Activated T-helper 1 cell treated with anti-CD3 and anti-CD28 coated beads, Interleukin-12 subunit alpha, Interleukin-12 subunit beta, Interleukin-2, Interleukin-4 antibody, amounts not matched to agents 30 ng/mL and 10 ng/mL and 1 ng/mL, durations not matched to agents 14 hours and 24 hours and 36 hours (primary cell): ENCODE results near the gene FRMPD4. TPM values are rescaled to one million over a fixed set of nuclear protein-coding genes. Genes with fewer than 3 reads are reported as not detected.

Experiments used
- DNase-seq: peaks from one replicate; pipeline ENCODE4 v3.0.0; 2021; ENCODE audit warnings: low spot score
- H3K27ac Mint-ChIP-seq: one replicate; pipeline ENCODE4 v1.8.0; 2021; ENCODE audit warnings: mild to moderate bottlenecking, mixed read lengths
- H3K27me3 Mint-ChIP-seq: one replicate; pipeline ENCODE4 v1.8.0; 2022; ENCODE audit warnings: mild to moderate bottlenecking, moderate library complexity, mixed read lengths; ENCODE audit not compliant: insufficient read depth
- H3K36me3 Mint-ChIP-seq: one replicate; pipeline ENCODE4 v1.8.0; 2021; ENCODE audit warnings: low read depth, mixed read lengths
- H3K4me1 Mint-ChIP-seq: one replicate; pipeline ENCODE4 v1.8.0; 2021; ENCODE audit warnings: low read depth, mixed read lengths
- H3K4me3 Mint-ChIP-seq: one replicate; pipeline ENCODE4 v1.8.0; 2021; ENCODE audit warnings: mild to moderate bottlenecking, moderate library complexity, mixed read lengths
- H3K9me3 Mint-ChIP-seq: one replicate; pipeline ENCODE4 v1.8.0; 2021; ENCODE audit warnings: mixed read lengths
- intact Hi-C: fragments of 100-400 bp; cut with micrococcal nuclease; formaldehyde crosslinking; loops from one replicate; pipeline ENCODE4 v1.15.1; 2024
- total RNA-seq: library from RNA; stranded (reverse); gene quantifications from 2 replicates; pipeline ENCODE4 v1.2.3, GENCODE V29; 2022

The FRMPD4 gene
- total RNA-seq, 1 donor from 2014 or later, result not detected

DNA sequence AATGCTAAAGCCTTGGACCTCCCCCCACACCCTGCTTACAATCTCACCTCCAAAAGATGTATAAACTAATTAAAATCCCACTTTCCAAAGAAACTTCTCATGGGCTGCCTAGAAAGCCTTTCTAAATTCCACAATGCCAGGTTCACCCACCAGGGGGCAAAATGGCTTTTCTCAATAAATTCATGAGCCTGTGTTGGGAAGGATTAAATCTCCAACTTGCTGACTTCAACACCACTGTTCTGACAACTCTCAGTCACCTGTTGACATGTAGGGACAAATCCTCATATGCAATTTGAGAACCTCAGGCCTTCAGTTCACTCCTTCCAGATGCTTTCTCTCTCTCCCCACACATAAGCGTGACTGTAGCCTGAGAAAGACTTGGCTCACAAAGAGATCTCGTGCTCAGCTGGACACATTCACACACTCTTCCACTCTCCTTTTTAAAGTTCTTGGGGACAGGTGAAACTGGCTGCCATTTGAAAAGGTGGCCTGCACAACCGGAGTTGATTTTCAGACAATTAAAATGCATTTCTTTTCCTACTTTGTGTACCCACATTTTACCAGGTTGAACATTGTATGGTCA is 564.3 kb downstream of the FRMPD4 start:
- peaks cover 5% of the 10 kb centered on the region for H3K27me3 Mint-ChIP-seq
- DNase-seq, result no peak
- H3K9me3 Mint-ChIP-seq, result no peaks in the 10 kb centered on the region
- peaks cover 4% of the 10 kb centered on the region for H3K4me1 Mint-ChIP-seq
- H3K36me3 Mint-ChIP-seq, result no peaks in the 10 kb centered on the region
- no peak overlapping the region for H3K4me3 Mint-ChIP-seq
- H3K27ac Mint-ChIP-seq, result no peak overlapping the region
- intact Hi-C loops, result loop anchor here (1.0 kb wide), 2 partner anchors 69 to 199 kb away; no protein-coding TSS in a partner anchor

- Mint-ChIP-seq H3K9me3 (no peaks in the 10 kb centered on the region), H3K4me3 (no peak overlapping the region), H3K27ac (no peak overlapping the region), H3K27me3 (peaks cover 2% of the 10 kb centered on the region), H3K36me3 (no peaks in the 10 kb centered on the region), H3K4me1 (peaks cover 4% of the 10 kb centered on the region)
- intact Hi-C loops, result no loop called here
- DNase-seq, result no peak
Measured at GRCh38 chrX:12704706-12705105, 566.4 kb downstream of the FRMPD4 start.

DNA sequence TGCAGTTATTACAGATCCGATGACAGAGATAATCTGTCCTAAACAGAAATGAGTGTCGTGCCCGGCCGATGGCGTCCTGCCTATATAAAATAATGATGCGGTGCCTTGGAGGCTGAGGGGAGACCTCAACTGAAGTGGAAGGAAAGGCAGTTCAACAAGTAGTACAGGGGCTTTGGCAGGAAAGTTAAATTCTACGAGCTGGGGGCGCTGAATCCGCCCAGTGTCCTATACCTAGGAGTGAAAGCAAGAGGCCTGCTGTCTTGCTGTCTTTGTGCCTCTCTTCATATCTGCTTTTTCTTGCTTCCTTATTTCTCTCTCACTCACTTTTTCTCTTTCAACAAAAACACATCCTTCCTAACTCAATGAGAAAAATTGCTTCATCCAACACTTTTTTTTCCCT is 570.8 kb downstream of the FRMPD4 start:
- Mint-ChIP-seq H3K9me3 (no peaks in the 10 kb centered on the region), H3K4me3 (no peak overlapping the region), H3K36me3 (no peaks in the 10 kb centered on the region), H3K27me3 (no peaks in the 10 kb centered on the region), H3K27ac (no peak overlapping the region), H3K4me1 (no peaks in the 10 kb centered on the region)
- intact Hi-C loops, result no loop called here
- DNase-seq, result no peak

DNA sequence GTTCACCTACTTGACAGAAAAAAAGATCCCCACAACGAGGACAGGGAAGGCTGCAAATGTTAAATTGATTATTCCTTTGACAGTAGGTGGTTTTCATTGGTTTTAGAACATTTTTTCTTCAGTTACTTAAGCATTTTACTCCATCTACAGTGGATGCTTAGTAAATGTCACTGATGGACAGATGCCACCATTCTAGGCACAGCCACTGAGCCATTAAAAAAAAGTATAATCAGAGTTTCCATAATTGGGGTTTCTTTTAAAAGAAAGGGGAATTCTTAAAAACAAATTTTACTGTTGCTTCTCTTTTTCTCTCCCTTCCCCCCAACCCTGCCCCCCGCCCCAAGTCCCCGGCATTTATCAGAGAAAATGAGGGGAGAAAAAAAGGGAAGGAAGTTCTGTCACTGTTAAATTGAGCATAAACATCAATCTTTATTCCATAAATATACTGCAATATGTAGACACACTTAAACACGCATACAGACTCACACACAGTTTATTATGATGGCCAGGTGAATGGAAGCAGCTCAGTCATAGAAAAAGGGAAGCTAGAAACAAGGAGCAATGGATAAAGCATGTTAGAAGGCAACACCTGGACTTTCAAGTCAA is 573.3 kb downstream of the FRMPD4 start:
- no peaks in the 10 kb centered on the region for H3K36me3 Mint-ChIP-seq
- peaks cover 3% of the 10 kb centered on the region for H3K27me3 Mint-ChIP-seq
- H3K9me3 Mint-ChIP-seq, result no peaks in the 10 kb centered on the region
- no peaks in the 10 kb centered on the region for H3K4me1 Mint-ChIP-seq
- DNase-seq, result no peak
- intact Hi-C loops, result no loop called here
- no peak overlapping the region for H3K4me3 Mint-ChIP-seq
- no peak overlapping the region for H3K27ac Mint-ChIP-seq

DNA sequence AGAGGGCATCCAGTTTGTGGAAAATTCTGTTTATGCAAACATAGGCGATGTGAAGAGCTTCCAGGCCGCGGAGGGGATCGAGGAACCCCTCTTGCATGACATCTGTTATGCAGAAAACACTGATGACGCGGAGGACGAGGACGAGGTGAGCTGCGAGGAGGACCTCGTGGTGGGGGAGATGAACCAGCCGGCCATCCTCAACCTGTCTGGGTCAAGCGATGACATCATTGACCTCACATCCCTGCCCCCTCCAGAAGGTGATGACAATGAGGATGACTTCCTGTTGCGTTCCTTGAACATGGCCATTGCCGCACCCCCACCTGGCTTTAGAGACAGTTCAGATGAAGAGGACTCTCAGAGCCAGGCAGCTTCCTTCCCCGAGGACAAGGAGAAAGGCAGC is 578.3 kb downstream of the FRMPD4 start:
- Mint-ChIP-seq H3K4me1 (no peaks in the 10 kb centered on the region), H3K27me3 (peaks cover 3% of the 10 kb centered on the region), H3K4me3 (no peak overlapping the region), H3K36me3 (no peaks in the 10 kb centered on the region), H3K9me3 (no peaks in the 10 kb centered on the region), H3K27ac (no peak overlapping the region)
- no peak for DNase-seq
- intact Hi-C loops, result no loop called here

- H3K4me1 Mint-ChIP-seq, result no peaks in the 10 kb centered on the region
- no peak for DNase-seq
- intact Hi-C loops, result no loop called here
- H3K9me3 Mint-ChIP-seq, result no peaks in the 10 kb centered on the region
- no peak overlapping the region for H3K27ac Mint-ChIP-seq
- no peak overlapping the region for H3K4me3 Mint-ChIP-seq
- no peaks in the 10 kb centered on the region for H3K36me3 Mint-ChIP-seq
- peaks cover 5% of the 10 kb centered on the region for H3K27me3 Mint-ChIP-seq
Measured at GRCh38 chrX:12719837-12720236, 581.6 kb downstream of the FRMPD4 start.

- Mint-ChIP-seq H3K36me3 (no peaks in the 10 kb centered on the region), H3K27ac (no peak overlapping the region), H3K27me3 (peaks cover 5% of the 10 kb centered on the region), H3K9me3 (no peaks in the 10 kb centered on the region), H3K4me3 (no peak overlapping the region), H3K4me1 (no peaks in the 10 kb centered on the region)
- intact Hi-C loops, result no loop called here
- no peak for DNase-seq
Measured at GRCh38 chrX:12721042-12721441, 582.8 kb downstream of the FRMPD4 start.

DNA sequence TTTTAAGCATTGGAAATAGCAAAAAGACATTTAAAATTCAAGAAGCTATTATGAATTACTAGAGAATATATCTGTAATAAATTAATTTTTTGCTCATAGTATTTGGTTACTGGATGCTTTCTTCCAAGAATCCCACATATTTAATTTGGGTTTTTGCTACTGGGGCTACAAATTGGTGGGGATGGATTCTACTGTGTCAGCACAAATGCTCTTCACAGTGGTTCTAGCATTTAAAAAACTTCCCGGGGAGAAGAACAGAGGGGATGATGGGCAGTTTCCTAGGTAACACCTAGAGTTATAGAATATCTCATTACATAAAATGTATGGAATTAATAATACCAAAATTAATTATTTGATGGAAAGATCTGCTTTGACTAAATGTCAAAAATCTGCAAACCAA is 584.0 kb downstream of the FRMPD4 start:
- Mint-ChIP-seq H3K9me3 (no peaks in the 10 kb centered on the region), H3K36me3 (no peaks in the 10 kb centered on the region), H3K27ac (no peak overlapping the region), H3K4me1 (no peaks in the 10 kb centered on the region), H3K4me3 (no peak overlapping the region), H3K27me3 (peaks cover 5% of the 10 kb centered on the region)
- intact Hi-C loops, result no loop called here
- no peak for DNase-seq

- intact Hi-C loops, result no loop called here
- Mint-ChIP-seq H3K27ac (no peak overlapping the region), H3K4me3 (no peak overlapping the region), H3K27me3 (peaks cover 2% of the 10 kb centered on the region), H3K4me1 (no peaks in the 10 kb centered on the region), H3K9me3 (no peaks in the 10 kb centered on the region), H3K36me3 (no peaks in the 10 kb centered on the region)
- no peak for DNase-seq
Measured at GRCh38 chrX:12741416-12741815, 603.1 kb downstream of the FRMPD4 start.

DNA sequence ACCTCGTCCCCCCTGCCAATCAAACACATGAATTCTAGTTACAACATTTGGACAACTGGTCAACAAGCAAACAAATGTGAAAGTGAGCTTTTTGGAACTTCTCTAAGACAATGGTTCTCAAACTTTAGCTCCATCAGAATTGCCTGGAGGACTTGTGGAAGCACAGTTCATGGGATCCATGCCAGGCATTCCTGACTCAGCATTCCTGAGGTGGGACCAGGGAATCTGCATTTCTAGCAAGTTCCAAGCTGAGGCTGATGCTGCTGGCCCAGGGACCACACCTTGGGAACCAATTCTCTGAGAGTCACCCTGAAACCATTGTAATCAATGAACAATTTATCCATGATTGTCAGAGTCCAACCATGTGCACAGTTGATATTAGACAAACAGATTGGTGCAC is 609.2 kb downstream of the FRMPD4 start:
- Mint-ChIP-seq H3K36me3 (no peaks in the 10 kb centered on the region), H3K27me3 (peaks cover 5% of the 10 kb centered on the region), H3K4me1 (no peaks in the 10 kb centered on the region), H3K4me3 (no peak overlapping the region), H3K27ac (no peak overlapping the region), H3K9me3 (no peaks in the 10 kb centered on the region)
- no peak for DNase-seq
- intact Hi-C loops, result no loop called here

GRCh38 chrX:12751887-12752286 is 613.6 kb downstream of the FRMPD4 start:
- H3K27me3 Mint-ChIP-seq, result peaks cover 4% of the 10 kb centered on the region
- no peak for DNase-seq

GRCh38 chrX:12753366-12753765 is 615.1 kb downstream of the FRMPD4 start:
- H3K4me3 Mint-ChIP-seq, result no peak overlapping the region
- H3K27me3 Mint-ChIP-seq, result peaks cover 7% of the 10 kb centered on the region
- no peaks in the 10 kb centered on the region for H3K9me3 Mint-ChIP-seq
- H3K27ac Mint-ChIP-seq, result no peak overlapping the region
- H3K36me3 Mint-ChIP-seq, result no peaks in the 10 kb centered on the region
- no peaks in the 10 kb centered on the region for H3K4me1 Mint-ChIP-seq
- intact Hi-C loops, result no loop called here
- no peak for DNase-seq

More at GRCh38 chrX:12751887-12752286, 613.6 kb downstream of the FRMPD4 start:
- Mint-ChIP-seq H3K36me3 (no peaks in the 10 kb centered on the region), H3K4me1 (no peaks in the 10 kb centered on the region), H3K27ac (no peak overlapping the region), H3K9me3 (no peaks in the 10 kb centered on the region), H3K4me3 (no peak overlapping the region)
- intact Hi-C loops, result no loop called here

- Mint-ChIP-seq H3K36me3 (no peaks in the 10 kb centered on the region), H3K27me3 (peaks cover 7% of the 10 kb centered on the region), H3K9me3 (no peaks in the 10 kb centered on the region), H3K27ac (no peak overlapping the region), H3K4me1 (no peaks in the 10 kb centered on the region), H3K4me3 (no peak overlapping the region)
- intact Hi-C loops, result no loop called here
- DNase-seq, result no peak
Measured at GRCh38 chrX:12758291-12758690, 620.0 kb downstream of the FRMPD4 start.

DNA sequence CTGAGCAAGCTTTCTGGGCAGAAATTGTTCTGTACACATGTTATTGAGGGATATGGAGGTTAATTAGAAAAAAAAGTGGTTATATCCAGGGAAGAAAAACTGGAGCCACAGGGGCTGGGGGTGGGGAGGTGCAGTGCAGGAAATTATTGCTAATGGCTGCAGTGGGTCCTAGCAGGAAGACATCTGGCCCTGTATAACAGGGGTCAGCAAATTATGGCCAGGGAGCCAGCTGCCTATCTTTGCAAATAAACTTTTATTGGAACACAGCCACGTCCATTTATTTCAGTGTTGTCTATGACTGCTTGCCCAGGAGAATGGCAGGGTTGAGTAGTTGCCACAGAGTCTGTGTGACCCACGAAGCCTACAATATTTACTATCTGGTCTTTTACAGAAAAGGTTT is 629.6 kb downstream of the FRMPD4 start:
- peaks cover 20% of the 10 kb centered on the region for H3K27me3 Mint-ChIP-seq
- intact Hi-C loops, result no loop called here
- H3K9me3 Mint-ChIP-seq, result no peaks in the 10 kb centered on the region
- H3K4me3 Mint-ChIP-seq, result no peak overlapping the region
- H3K4me1 Mint-ChIP-seq, result peaks cover 6% of the 10 kb centered on the region
- no peaks in the 10 kb centered on the region for H3K36me3 Mint-ChIP-seq
- H3K27ac Mint-ChIP-seq, result no peak overlapping the region
- no peak for DNase-seq
